Measurements from ENCODE around the gene USP47. TPM values are rescaled to one million over a fixed set of nuclear protein-coding genes. Genes with fewer than 3 reads are reported as not detected.

The USP47 gene
- total RNA-seq, 3 donors from 2014 or later (not counting 1 experiment from before 2014, with no cell fraction given): 102 to 108 (median 107) TPM

DNA sequence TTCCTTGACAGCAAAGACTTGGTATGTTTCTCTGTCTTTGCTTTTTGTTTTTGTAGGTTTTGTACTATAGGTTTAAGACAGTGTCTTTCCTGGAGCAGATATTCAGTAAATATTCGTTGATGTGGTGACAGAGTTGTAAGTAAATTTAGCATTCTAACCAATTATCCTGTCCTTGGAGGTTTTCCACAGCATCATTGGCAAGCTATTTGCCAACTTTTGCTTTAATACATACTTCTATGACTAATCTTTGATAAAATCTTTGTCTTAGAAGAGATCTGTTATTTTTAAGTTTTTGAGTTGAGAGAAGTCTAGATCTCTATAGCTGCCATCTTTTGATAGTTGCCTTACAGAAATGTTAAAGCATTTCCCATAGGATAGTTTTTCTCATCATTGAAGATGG is 3.8 kb downstream of the USP47 start:
- H3K27ac Mint-ChIP-seq: no peak overlapping the region
- no peaks in the 10 kb centered on the region for H3K9me3 Mint-ChIP-seq
- DNase-seq: no peak
- H3K36me3 Mint-ChIP-seq: no peaks in the 10 kb centered on the region
- Histone ChIP-seq H3K36me3 (ENCODE audit: control insufficient read depth, insufficient read depth, low read length) (no peaks in the 10 kb centered on the region), H3K4me1 (ENCODE audit: control insufficient read depth, insufficient read depth, low read length) (peaks cover 24% of the 10 kb centered on the region), H3K27me3 (ENCODE audit: control insufficient read depth, insufficient read depth, low read length) (no peaks in the 10 kb centered on the region), H3K9me3 (ENCODE audit: control insufficient read depth, insufficient read depth, low read length) (no peaks in the 10 kb centered on the region), H3K27ac (ENCODE audit: low read length) (peak overlapping the region; percentile 99), H3K4me3 (ENCODE audit: low read length) (no peak overlapping the region)
- no peak overlapping the region for H3K4me3 Mint-ChIP-seq
- WGBS (ENCODE audit: insufficient coverage): 33% methylated on average over 1 of the region's 1 CpG
- H3K4me1 Mint-ChIP-seq: peaks cover 17 to 38% of the 10 kb centered on the region in 2 donors
- intact Hi-C loops (cut with micrococcal nuclease): no loop called here
- no peaks in the 10 kb centered on the region for H3K27me3 Mint-ChIP-seq (ENCODE audit: low read depth in 2 of 2)
- ATAC-seq: no peak
- TF ChIP-seq, protein P1, sequence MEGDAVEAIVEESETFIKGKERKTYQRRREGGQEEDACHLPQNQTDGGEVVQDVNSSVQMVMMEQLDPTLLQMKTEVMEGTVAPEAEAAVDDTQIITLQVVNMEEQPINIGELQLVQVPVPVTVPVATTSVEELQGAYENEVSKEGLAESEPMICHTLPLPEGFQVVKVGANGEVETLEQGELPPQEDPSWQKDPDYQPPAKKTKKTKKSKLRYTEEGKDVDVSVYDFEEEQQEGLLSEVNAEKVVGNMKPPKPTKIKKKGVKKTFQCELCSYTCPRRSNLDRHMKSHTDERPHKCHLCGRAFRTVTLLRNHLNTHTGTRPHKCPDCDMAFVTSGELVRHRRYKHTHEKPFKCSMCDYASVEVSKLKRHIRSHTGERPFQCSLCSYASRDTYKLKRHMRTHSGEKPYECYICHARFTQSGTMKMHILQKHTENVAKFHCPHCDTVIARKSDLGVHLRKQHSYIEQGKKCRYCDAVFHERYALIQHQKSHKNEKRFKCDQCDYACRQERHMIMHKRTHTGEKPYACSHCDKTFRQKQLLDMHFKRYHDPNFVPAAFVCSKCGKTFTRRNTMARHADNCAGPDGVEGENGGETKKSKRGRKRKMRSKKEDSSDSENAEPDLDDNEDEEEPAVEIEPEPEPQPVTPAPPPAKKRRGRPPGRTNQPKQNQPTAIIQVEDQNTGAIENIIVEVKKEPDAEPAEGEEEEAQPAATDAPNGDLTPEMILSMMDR (IDR thresholded peaks at IDR 0.05): no peak

DNA sequence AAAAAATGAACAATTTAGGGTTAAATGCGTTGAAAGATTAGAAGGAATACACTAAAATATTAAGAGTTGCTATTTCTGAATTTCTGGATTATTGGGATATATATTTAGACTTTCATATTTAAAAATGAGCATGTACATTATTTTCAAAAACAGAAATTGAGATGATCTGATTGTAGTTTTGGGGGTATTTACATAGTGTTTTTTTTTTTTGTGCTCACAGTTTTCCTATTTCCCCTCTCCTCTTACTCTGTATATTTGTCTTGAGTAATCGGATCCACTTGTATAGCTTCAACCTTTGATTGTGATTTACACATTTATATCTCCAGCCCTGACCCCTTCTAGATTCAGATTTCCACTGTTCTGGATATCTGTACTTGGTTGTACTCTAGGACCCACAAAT is 5.3 kb downstream of the USP47 start:
- ATAC-seq (no peak), DNase-seq (no peak)
- H3K4me3 Mint-ChIP-seq: no peak overlapping the region
- intact Hi-C loops (cut with micrococcal nuclease): no loop called here
- peak overlapping the region in 1 of 2 donors; percentile 1 for H3K27ac Mint-ChIP-seq
- Histone ChIP-seq H3K4me3 (ENCODE audit: low read length) (no peak overlapping the region), H3K4me1 (ENCODE audit: control insufficient read depth, insufficient read depth, low read length) (peaks cover 17% of the 10 kb centered on the region), H3K27ac (ENCODE audit: low read length) (peak overlapping the region; percentile 9), H3K27me3 (ENCODE audit: control insufficient read depth, insufficient read depth, low read length) (no peaks in the 10 kb centered on the region), H3K36me3 (ENCODE audit: control insufficient read depth, insufficient read depth, low read length) (no peaks in the 10 kb centered on the region), H3K9me3 (ENCODE audit: control insufficient read depth, insufficient read depth, low read length) (no peaks in the 10 kb centered on the region)
- no peaks in the 10 kb centered on the region for H3K36me3 Mint-ChIP-seq
- H3K9me3 Mint-ChIP-seq: no peaks in the 10 kb centered on the region
- peaks cover 30 to 43% of the 10 kb centered on the region in 2 donors for H3K4me1 Mint-ChIP-seq
- TF ChIP-seq, protein P1 (IDR thresholded peaks at IDR 0.05): no peak
- H3K27me3 Mint-ChIP-seq (ENCODE audit: low read depth in 2 of 2): no peaks in the 10 kb centered on the region
- WGBS (ENCODE audit: insufficient coverage): 100% methylated on average over 1 of the region's 2 CpGs

DNA sequence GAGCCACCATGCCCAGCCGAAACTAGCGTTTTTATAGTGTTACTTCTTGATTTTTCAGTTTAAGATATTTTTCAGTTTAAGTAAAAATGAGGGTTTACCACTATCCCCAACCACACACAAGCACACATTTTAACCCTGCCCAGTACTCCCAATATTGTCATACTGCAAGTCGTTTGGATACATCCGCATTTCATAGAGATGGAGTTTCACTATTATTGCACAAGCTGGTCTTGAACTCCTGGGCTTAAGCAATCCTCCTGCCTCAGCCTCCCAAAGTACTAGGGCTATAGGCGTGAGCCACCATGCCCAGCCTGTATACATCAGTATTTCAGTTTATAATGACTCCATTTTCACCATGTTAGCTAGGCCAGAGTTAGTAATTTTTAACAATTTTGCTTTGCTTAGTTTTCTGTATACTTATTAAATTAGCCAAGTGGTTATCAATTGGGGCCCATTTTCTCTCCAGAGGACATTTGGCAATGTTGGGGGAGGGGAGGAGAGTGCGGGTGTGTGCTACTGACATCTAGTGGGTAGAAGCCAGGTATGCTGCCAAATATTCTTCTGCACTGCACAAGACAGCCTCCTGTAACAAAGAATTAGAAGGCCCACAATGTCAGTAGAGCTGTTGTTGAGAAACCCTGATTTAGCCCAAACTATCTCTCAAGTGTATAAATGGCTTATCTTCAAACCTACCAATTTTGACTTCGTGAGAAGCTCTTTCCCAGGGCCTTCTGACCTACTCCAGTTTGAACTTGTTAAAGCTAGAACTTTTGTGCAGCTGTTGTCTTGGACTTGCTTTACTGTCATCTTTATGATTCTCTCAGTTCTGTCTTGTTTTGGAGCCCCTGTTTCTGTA is 7.3 kb downstream of the USP47 start:
- peak; percentile 93 to 95 (median 95) for ATAC-seq
- Mint-ChIP-seq H3K36me3 (no peaks in the 10 kb centered on the region), H3K27me3 (ENCODE audit: low read depth in 2 of 2) (no peaks in the 10 kb centered on the region), H3K4me3 (peak overlapping the region; percentile 10), H3K27ac (peak overlapping the region; percentile 67 to 69), H3K9me3 (no peaks in the 10 kb centered on the region), H3K4me1 (peaks cover 45 to 59% of the 10 kb centered on the region in 2 donors)
- 81% methylated on average over 7 of the region's 7 CpGs for WGBS (ENCODE audit: insufficient coverage)
- peak; percentile 40 to 88 for DNase-seq
- Histone ChIP-seq H3K36me3 (ENCODE audit: control insufficient read depth, insufficient read depth, low read length) (no peaks in the 10 kb centered on the region), H3K4me3 (ENCODE audit: low read length) (no peak overlapping the region), H3K4me1 (ENCODE audit: control insufficient read depth, insufficient read depth, low read length) (peaks cover 17% of the 10 kb centered on the region), H3K27ac (ENCODE audit: low read length) (no peak overlapping the region), H3K9me3 (ENCODE audit: control insufficient read depth, insufficient read depth, low read length) (no peaks in the 10 kb centered on the region), H3K27me3 (ENCODE audit: control insufficient read depth, insufficient read depth, low read length) (no peaks in the 10 kb centered on the region)
- intact Hi-C loops (cut with micrococcal nuclease): loop anchor here (1.0 kb wide), 1 partner anchor 50 kb away; no protein-coding TSS in a partner anchor
- TF ChIP-seq, protein P1 (IDR thresholded peaks at IDR 0.05): peak; percentile 71

Data from natural killer cell (primary cell).